ENCODE results near the gene MUSTN1. TPM values are rescaled to one million over a fixed set of nuclear protein-coding genes. Genes with fewer than 3 reads are reported as not detected.

Gene MUSTN1
- total and polyA plus RNA-seq, 2 of the 13 experiments (the other 11 are each of a cell fraction or from before 2014, with no cell fraction given): 0.84 to 1.4 TPM

GRCh38 chr3:52795298-52795900 lies 39.4 kb downstream of the MUSTN1 start (continued):
- TF ChIP-seq FOXK1 (CRISPR knock-in tag; IDR thresholded peaks at IDR 0.05; ENCODE audit: borderline replicate concordance, low read depth) (peak; percentile 91), ZNF256 (CRISPR knock-in tag; conservative IDR thresholded peaks at IDR 0.05) (no peak), ZNF770 (CRISPR knock-in tag; IDR thresholded peaks at IDR 0.05) (no peak), FIP1L1 (IDR thresholded peaks at IDR 0.05; ENCODE audit: borderline replicate concordance, insufficient read depth, low read depth, low read length) (no peak), ZNF564 (CRISPR knock-in tag; IDR thresholded peaks at IDR 0.05) (no peak; the same call in 1 of the 2 replicates), KLF6 (CRISPR knock-in tag; IDR thresholded peaks at IDR 0.05) (no peak), U2AF2 (IDR thresholded peaks at IDR 0.05; ENCODE audit: low read depth, low read length) (no peak), SUZ12 (IDR thresholded peaks at IDR 0.05; ENCODE audit: low read depth, low read length) (no peak), HOXA5 (CRISPR knock-in tag; IDR thresholded peaks at IDR 0.05) (no peak), LCORL (IDR thresholded peaks at IDR 0.05) (no peak), LCORL (CRISPR knock-in tag; IDR thresholded peaks at IDR 0.05) (peak; percentile 72), SCMH1 (CRISPR knock-in tag; IDR thresholded peaks at IDR 0.05; ENCODE audit: borderline replicate concordance) (no peak), MATR3 (CRISPR knock-in tag; IDR thresholded peaks at IDR 0.05) (no peak), MTA1 (CRISPR knock-in tag; IDR thresholded peaks at IDR 0.05; ENCODE audit: borderline replicate concordance) (no peak; the same call in 1 of the 2 replicates), SMYD3 (CRISPR knock-in tag; IDR thresholded peaks at IDR 0.05) (peak; percentile 10; the same call in 1 of the 2 replicates), ZNF253 (CRISPR knock-in tag; IDR thresholded peaks at IDR 0.05; ENCODE audit: borderline replicate concordance) (no peak), ZNF512B (CRISPR knock-in tag; IDR thresholded peaks at IDR 0.05; ENCODE audit: borderline replicate concordance) (no peak), TRIM24 (CRISPR knock-in tag; IDR thresholded peaks at IDR 0.05) (no peak), IKZF1 (IDR thresholded peaks at IDR 0.05) (no peak), ZNF775 (CRISPR knock-in tag; IDR thresholded peaks at IDR 0.05; ENCODE audit: borderline replicate concordance) (0 out of 2 replicates have a peak, but pooled peaks have one; percentile 50), ZXDC (CRISPR knock-in tag; IDR thresholded peaks at IDR 0.05) (no peak), ZSCAN25 (CRISPR knock-in tag; IDR thresholded peaks at IDR 0.05) (peak; percentile 34; the same call in 1 of the 2 replicates)
- TF ChIP-seq, protein P1, sequence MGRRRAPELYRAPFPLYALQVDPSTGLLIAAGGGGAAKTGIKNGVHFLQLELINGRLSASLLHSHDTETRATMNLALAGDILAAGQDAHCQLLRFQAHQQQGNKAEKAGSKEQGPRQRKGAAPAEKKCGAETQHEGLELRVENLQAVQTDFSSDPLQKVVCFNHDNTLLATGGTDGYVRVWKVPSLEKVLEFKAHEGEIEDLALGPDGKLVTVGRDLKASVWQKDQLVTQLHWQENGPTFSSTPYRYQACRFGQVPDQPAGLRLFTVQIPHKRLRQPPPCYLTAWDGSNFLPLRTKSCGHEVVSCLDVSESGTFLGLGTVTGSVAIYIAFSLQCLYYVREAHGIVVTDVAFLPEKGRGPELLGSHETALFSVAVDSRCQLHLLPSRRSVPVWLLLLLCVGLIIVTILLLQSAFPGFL (CRISPR knock-in tag; IDR thresholded peaks at IDR 0.05): no peak
